GM19467 (cell line): ENCODE data around the gene TSSK2.

Source experiments
- ATAC-seq: cut with Tn5 transposase; IDR thresholded peaks from one replicate; pipeline ENCODE4 v1.9.1; 2021; ENCODE audit warnings: mild to moderate bottlenecking, moderate library complexity; ENCODE audit not compliant: unreplicated experiment

Gene TSSK2

GRCh38 chr22:19167106-19167869, 36.2 kb downstream of the TSSK2 start:
- no peak for ATAC-seq

DNA sequence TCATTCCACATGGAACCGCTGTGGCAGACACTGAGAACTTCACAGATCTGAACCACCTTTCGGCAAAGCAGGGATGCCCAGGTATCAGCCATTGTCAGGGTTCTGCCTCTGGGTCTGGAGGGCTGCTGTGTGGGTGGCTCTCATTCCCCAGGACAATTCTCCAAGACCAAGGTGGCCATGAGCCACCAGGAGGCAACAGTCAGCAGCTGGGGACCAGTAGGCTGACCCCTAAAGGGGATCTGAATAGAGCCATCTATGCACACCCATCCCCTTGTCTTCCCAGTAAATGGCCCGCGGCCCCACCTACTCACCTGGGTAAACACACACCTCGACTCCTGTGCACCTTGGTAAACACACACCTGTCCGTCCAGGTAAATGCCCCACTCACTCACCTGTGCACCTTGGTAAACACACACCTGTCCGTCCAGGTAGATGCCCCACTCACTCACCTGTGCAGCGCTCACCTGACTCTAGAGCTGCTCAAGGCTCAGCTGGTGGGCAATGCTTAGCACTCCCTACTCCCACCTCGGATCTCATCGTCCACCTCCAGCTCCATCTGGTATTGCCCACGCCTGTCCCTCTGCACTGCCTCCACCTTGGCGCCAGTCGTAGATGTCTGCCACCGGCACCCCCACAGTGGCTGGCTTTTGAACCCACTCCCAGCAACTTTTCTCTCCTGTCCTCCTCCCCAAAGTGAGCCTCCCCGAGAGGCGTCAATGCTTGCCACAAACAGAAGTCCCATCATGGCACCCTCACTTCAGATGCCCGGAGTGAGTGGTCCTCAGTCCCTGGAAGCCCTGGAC, 37.2 kb downstream of the TSSK2 start:
- no peak for ATAC-seq

- ATAC-seq, result no peak
Observed at GRCh38 chr22:19169002-19169946, 38.2 kb downstream of the TSSK2 start.

GRCh38 chr22:19169947-19170318, 38.8 kb downstream of the TSSK2 start:
- no peak for ATAC-seq

DNA sequence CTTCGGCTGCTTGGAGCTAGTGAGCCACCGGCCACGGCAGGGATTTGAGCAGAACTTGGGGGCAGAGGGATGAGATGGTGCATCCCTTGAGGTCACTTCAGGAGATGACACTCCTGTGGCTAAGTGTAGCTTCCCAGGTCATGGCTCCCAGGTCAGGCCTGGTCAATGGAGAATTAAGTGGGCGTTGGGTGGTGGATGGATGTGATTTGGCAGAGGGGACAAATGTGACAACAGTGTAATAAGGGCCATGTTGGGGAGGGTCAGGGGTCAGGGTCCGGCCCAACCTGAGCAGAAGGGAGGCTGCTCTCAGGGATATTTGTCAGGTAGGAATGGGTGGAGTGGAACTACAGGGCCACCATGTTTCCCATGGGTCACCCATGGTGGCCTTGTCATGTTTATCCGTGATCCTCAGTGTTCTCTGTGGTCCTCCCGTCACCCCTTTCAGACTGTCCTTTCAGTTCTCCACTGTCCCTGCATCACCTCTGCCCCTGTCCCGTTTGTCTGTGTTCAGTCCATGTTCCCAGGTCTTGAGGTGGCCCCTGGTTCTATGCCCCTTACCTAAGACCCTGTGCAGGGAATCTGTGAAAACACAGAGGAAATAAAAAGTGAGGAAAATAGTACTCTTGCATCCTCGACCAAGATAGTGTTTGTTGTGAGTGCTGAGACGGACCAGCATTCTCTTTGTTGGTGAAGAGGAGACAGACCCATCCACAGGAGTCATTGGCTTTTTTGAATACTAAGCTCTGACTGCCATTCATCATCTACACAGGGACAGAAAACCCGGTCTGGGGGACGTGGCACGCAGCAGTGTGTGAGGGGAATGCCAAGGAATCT, 41.3 kb downstream of the TSSK2 start:
- no peak for ATAC-seq

- ATAC-seq, result no peak
Observed at GRCh38 chr22:19173047-19174035, 42.2 kb downstream of the TSSK2 start.

GRCh38 chr22:19174106-19175025, 43.3 kb downstream of the TSSK2 start:
- ATAC-seq, result no peak

- no peak for ATAC-seq
Observed at GRCh38 chr22:19175026-19175601, 44.0 kb downstream of the TSSK2 start.

DNA sequence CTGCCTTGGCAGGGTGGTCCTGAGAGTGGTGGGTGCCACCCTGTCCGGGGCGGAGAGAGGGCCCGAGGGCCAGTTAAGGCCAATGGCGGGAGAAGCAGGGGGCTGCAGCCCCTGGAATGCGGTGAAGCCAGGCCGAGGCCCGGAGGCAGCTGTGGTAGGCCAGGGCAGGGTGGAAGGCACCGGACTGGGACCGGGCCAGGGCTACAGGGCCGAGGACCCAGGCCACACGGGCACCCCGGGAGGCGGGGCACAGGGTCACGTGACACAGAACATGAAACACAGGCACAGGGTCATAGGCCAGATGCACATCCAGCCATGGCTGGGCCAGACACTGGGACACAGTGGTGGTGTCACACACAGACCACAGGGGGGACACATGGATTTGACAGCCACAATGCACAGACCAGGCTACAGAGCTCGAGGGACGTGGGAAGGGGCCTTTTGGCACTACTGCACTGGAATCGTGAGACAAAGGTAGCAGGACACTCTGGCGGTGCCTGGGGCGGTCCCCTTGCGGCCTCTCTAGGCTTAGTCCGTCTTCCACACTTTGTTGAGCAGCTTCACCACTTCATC, 44.6 kb downstream of the TSSK2 start:
- no peak for ATAC-seq

GRCh38 chr22:19176175-19176643, 45.1 kb downstream of the TSSK2 start:
- ATAC-seq, result no peak

DNA sequence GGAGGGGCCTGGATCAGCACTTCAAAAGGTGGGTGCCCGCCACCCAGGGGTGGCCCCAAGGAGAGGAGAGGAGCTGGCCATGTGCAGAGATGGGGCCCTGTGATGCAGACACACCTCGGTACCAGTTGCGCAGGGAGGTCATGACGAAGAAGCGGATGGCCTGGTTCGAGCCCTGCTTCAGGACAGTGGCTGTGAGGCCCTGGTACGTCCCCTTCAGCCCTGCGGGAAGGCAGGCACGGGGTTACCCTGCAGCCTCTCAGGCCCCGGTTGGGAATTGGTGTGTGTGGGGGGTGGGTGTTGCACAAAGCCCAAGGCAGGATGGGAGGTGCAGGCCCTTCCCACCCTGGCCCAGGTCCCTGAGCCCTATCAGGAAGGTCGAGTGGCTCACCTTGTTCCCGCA, 45.6 kb downstream of the TSSK2 start:
- no peak for ATAC-seq

DNA sequence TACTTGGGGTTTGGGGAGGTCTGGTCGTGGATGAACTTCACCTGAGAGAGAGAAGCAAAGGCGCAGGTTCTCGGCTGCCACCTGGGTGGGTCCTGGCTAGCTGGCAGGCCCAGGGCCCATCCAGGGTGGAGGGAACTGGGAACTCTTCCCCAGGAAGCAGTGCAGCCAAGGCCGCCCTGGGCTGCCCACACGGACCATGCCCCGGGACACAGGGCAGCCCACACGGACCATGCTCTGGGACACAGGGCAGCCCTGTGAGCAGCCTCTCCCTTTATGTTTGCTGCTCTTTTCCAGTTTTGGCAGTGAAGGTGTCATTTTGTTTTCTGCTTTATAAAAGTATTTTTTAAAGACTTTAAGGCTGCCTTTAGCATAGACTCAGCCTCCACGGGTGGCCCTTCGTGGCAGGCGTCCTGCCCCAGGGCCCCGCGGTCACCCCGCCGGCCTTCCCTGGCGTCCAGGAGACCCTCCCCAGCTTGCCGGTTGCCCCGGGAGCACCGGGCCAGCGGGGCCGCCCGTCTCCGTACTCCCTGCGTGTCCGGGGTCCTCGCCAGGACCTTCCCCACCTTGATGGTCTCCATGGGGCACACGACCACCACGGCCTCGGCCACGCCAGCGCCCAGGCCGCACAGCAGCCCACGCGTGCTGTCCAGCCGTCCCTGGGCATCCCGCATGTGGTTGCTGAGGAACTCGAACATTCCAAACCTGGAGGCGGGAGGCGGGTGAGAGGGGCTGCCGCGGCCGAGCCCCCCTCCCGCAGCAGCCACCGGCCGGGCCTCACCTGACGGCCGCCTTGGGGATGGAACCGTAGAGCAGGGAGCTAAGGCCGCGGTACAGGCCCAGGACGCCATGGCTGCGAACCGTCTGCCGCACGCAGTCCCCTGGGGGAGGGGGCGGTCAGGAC, 46.3 kb downstream of the TSSK2 start:
- no peak for ATAC-seq

- no peak for ATAC-seq
Observed at GRCh38 chr22:19178065-19178656, 47.1 kb downstream of the TSSK2 start.

GRCh38 chr22:19178657-19179496, 47.8 kb downstream of the TSSK2 start, which contains the start of gene SLC25A1:
Gene SLC25A1, minus strand, starts transcription at chr22:19178736. Its CDS starts 63 bp downstream, at chr22:19178673.
- ATAC-seq, result no peak
